IMR-90 (cell line): Measurements from ENCODE around the gene DBNDD2. TPM values are rescaled to one million over a fixed set of nuclear protein-coding genes. Genes with fewer than 3 reads are reported as not detected.

ENCODE experiments used
- ATAC-seq: fragments of 200-7000 bp; cut with Tn5 transposase; 2 replicates; pipeline ENCODE4 v1.9.1; 2020; ENCODE audit warnings: low read depth, mild to moderate bottlenecking, moderate library complexity
- BruUV-seq: library from RNA; stranded (reverse); fragments of 400-500 nt; replicated peaks from 2 replicates; lab custom pipeline; 2021; lab: Mats Ljungman, UMichigan
- CTCF ChIA-PET: fragments of 300-600 bp; formaldehyde crosslinking; extraction: SDS; loops from one replicate; lab custom pipeline; 2021; ENCODE audit warnings: antibody characterized with exemption; lab: Yijun Ruan, JAX
- POLR2A ChIA-PET: fragments of 300-600 bp; sonication (Branson Sonifier 250); formaldehyde crosslinking; loops from one replicate; lab custom pipeline; 2022; ENCODE audit warnings: antibody characterized with exemption; ENCODE audit not compliant: unreplicated experiment; lab: Charles Lee
- DNase-seq: peaks from one replicate; pipeline ENCODE4 v3.0.0; 2013
- H2AFZ ChIP-seq: replicated peaks from 2 replicates; pipeline ENCODE3; 2013; ENCODE audit warnings: low read length, mild to moderate bottlenecking; ENCODE audit not compliant: poor library complexity
- H2AK5ac ChIP-seq: 2 replicates; pipeline ENCODE4 v1.6.1; 2013; ENCODE audit warnings: low read depth, low read length, inconsistent platforms
- H2AK9ac ChIP-seq: replicated peaks from 2 replicates; pipeline ENCODE3; 2013; ENCODE audit warnings: mild to moderate bottlenecking, low read depth, low read length, moderate library complexity; ENCODE audit not compliant: poor library complexity
- H2BK120ac ChIP-seq: 2 replicates; pipeline ENCODE4 v1.6.1; 2013; ENCODE audit warnings: low read depth, low read length, inconsistent platforms
- H2BK15ac ChIP-seq: 3 replicates; pipeline ENCODE4 v1.6.1; 2013; ENCODE audit warnings: low read depth, low read length, inconsistent platforms
- H2BK20ac ChIP-seq: 2 replicates; pipeline ENCODE4 v1.6.1; 2013; ENCODE audit warnings: low read depth, mild to moderate bottlenecking, inconsistent platforms, low read length, moderate library complexity
- H2BK5ac ChIP-seq: 2 replicates; pipeline ENCODE4 v1.6.1; 2013; ENCODE audit warnings: mild to moderate bottlenecking, low read depth, low read length, inconsistent platforms; ENCODE audit not compliant: poor library complexity, severe bottlenecking
- H3K14ac ChIP-seq: replicated peaks from 2 replicates; pipeline ENCODE4 v1.6.1; 2013; ENCODE audit warnings: low read depth, low read length, inconsistent platforms
- H3K18ac ChIP-seq: 2 replicates; pipeline ENCODE4 v1.6.1; 2013; ENCODE audit warnings: low read depth, low read length, control low read depth
- H3K23ac ChIP-seq: 2 replicates; pipeline ENCODE4 v1.6.1; 2013; ENCODE audit warnings: low read depth, low read length, inconsistent platforms
- H3K27ac ChIP-seq: 2 replicates; pipeline ENCODE4 v1.5.1; 2013; ENCODE audit warnings: mild to moderate bottlenecking, control low read depth, low read length; ENCODE audit not compliant: insufficient read depth
- H3K27me3 ChIP-seq: 2 replicates; pipeline ENCODE4 v1.6.1; 2013; ENCODE audit warnings: low read length; ENCODE audit not compliant: control insufficient read depth, insufficient read depth
- H3K36me3 ChIP-seq: 2 replicates; pipeline ENCODE4 v1.6.1; 2013; ENCODE audit warnings: low read length, mixed read lengths; ENCODE audit not compliant: control insufficient read depth, insufficient read depth
- H3K4ac ChIP-seq: 2 replicates; pipeline ENCODE4 v1.6.1; 2013; ENCODE audit warnings: low read depth, low read length, inconsistent platforms
- H3K4me1 ChIP-seq: 2 replicates; pipeline ENCODE4 v1.6.1; 2013; ENCODE audit warnings: low read length, mixed read lengths; ENCODE audit not compliant: control insufficient read depth, insufficient read depth
- H3K4me2 ChIP-seq: 2 replicates; pipeline ENCODE4 v1.6.1; 2013; ENCODE audit warnings: low read depth, mild to moderate bottlenecking, control low read depth, low read length, moderate library complexity
- H3K4me3 ChIP-seq: 2 replicates; pipeline ENCODE4 v1.5.1; 2013; ENCODE audit warnings: low read depth, mild to moderate bottlenecking, control low read depth, low read length, moderate library complexity; ENCODE audit not compliant: insufficient read depth
- H3K56ac ChIP-seq: 2 replicates; pipeline ENCODE4 v1.6.1; 2013; ENCODE audit warnings: low read length, inconsistent platforms; ENCODE audit not compliant: insufficient read depth; ENCODE audit errors: extremely low read depth
- H3K79me1 ChIP-seq, 2 experiments: 2 replicates each; pipeline ENCODE4 v1.6.1; 2013; ENCODE audit warnings: low read length in 2 of 2, inconsistent platforms in 1 of 2, low read depth in 1 of 2
- H3K9ac ChIP-seq: 2 replicates; pipeline ENCODE4 v1.6.1; 2013; ENCODE audit warnings: low read depth, low read length, control low read depth
- H3K9me1 ChIP-seq: 2 replicates; pipeline ENCODE4 v1.6.1; 2013; ENCODE audit warnings: low read length, inconsistent platforms; ENCODE audit not compliant: insufficient read depth
- H3K9me3 ChIP-seq: 2 replicates; pipeline ENCODE4 v1.6.1; 2013; ENCODE audit warnings: low read length; ENCODE audit not compliant: control insufficient read depth, insufficient read depth
- H4K20me1 ChIP-seq: 2 replicates; pipeline ENCODE4 v1.6.1; 2013; ENCODE audit warnings: low read length, inconsistent platforms; ENCODE audit not compliant: insufficient read depth
- H4K5ac ChIP-seq: 2 replicates; pipeline ENCODE4 v1.6.1; 2013; ENCODE audit warnings: mild to moderate bottlenecking, low read depth, low read length, control low read depth
- H4K8ac ChIP-seq, 2 experiments: 2 replicates each; pipeline ENCODE4 v1.6.1; 2013; ENCODE audit warnings: low read depth in 2 of 2, low read length in 2 of 2, control low read depth in 1 of 2, inconsistent platforms in 1 of 2
- H4K91ac ChIP-seq: 2 replicates; pipeline ENCODE4 v1.6.1; 2013; ENCODE audit warnings: low read depth, low read length, inconsistent platforms; ENCODE audit not compliant: insufficient read depth
- CEBPB ChIP-seq: IDR thresholded peaks from 2 replicates; pipeline ENCODE4 v1.6.1; 2012; ENCODE audit warnings: low read depth, low read length, improper control_type of control experiment
- ELK1 ChIP-seq: fragments of 150-350 bp; IDR thresholded peaks from 2 replicates; pipeline ENCODE4 v1.6.1; 2016; ENCODE audit warnings: low read depth, mild to moderate bottlenecking, low read length, moderate library complexity, borderline replicate concordance
- FOS ChIP-seq: fragments of 150-350 bp; IDR thresholded peaks from 2 replicates; pipeline ENCODE4 v1.6.1; 2016; ENCODE audit warnings: low read depth, low read length
- MXI1 ChIP-seq: IDR thresholded peaks from 2 replicates; pipeline ENCODE4 v1.6.1; 2012; ENCODE audit warnings: low read depth, mild to moderate bottlenecking, low read length, moderate library complexity, borderline replicate concordance
- RAD21 ChIP-seq: IDR thresholded peaks from 2 replicates; pipeline ENCODE4 v1.6.1; 2012; ENCODE audit warnings: low read length, improper control_type of control experiment
- RCOR1 ChIP-seq: IDR thresholded peaks from 2 replicates; pipeline ENCODE4 v1.6.1; 2012; ENCODE audit warnings: mild to moderate bottlenecking, low read length, improper control_type of control experiment; ENCODE audit not compliant: insufficient replicate concordance
- SMC3 ChIP-seq: fragments of 150-350 bp; IDR thresholded peaks from 2 replicates; pipeline ENCODE4 v1.6.1; 2016; ENCODE audit warnings: low read depth, mild to moderate bottlenecking, antibody characterized with exemption, low read length, moderate library complexity
- USF2 ChIP-seq: fragments of 150-350 bp; IDR thresholded peaks from 2 replicates; pipeline ENCODE4 v1.6.1; 2017; ENCODE audit warnings: mild to moderate bottlenecking, antibody characterized with exemption, low read length, low read depth
- WGBS, 2 experiments: methylation state at CpG; one replicate each; pipeline versions ENCODE4 v1.1.5 to v1.1.7; 2013; ENCODE audit warnings: missing lambda C conversion rate in 2 of 2; ENCODE audit not compliant: insufficient read length in 1 of 2; ENCODE audit errors: extremely low coverage in 2 of 2; 5-methylcytosine and 5-hydroxymethylcytosine counted together
- dilution Hi-C: fragments of 300-500 bp; cut with HindIII; formaldehyde crosslinking; loops from one replicate; pipeline ENCODE4 v1.14.3; 2018; ENCODE audit warnings: low sequenced_read_pairs; ENCODE audit not compliant: unreplicated experiment
- in situ Hi-C: fragments of 300-500 bp; cut with MboI; formaldehyde crosslinking; loops from 3 replicates; pipeline ENCODE4 v1.14.3; 2019; ENCODE audit warnings: low sequenced_read_pairs, inconsistent platforms, mixed read lengths
- intact Hi-C: fragments of 100-400 bp; cut with micrococcal nuclease; formaldehyde crosslinking; loops from 2 replicates; pipeline ENCODE4 v1.10.0; 2022
- polyA plus RNA-seq, 3 experiments: library from polyadenylated mRNA; depleted of rRNA; stranded (reverse); fragments of >200 nt; gene quantifications; 2 replicates each; pipeline ENCODE4 v1.2.3, GENCODE V29; 2012; ENCODE audit warnings: low replicate concordance in 1 of 3
- total RNA-seq: library from RNA; depleted of rRNA; stranded (reverse); fragments of >200 nt; gene quantifications from 2 replicates; pipeline ENCODE4 v1.2.3, GENCODE V29; 2012

Gene DBNDD2
- total and polyA plus RNA-seq, 2 of the 4 experiments (the other 2 are of a cell fraction) = 1.3 to 9.3 TPM

DNA sequence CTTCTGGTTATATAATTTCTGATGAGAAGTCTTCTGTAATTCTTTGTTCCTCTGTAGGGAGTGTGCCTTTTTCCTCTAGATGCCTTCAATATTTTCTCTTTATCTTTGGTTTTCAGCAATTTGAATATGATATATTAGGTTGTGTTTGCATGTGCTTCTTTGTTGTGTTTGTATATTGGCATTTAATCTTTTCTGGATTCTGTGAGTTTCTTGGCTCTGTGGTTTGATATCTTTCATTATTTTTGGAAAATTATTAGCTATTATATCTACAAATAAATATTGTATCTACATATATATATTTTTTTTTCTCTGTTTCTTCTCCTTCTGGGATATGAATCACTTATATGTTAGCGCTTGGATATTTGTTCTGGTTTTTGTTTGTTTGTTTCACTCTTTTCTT lies 9.1 kb upstream of the DBNDD2 start:
- no CpG with 5 or more reads among the region's 1 CpG for WGBS, 2 experiments
- TF ChIP-seq CEBPB (no peak), USF2 (no peak), ELK1 (no peak), RAD21 (no peak), FOS (no peak), RCOR1 (no peak), MXI1 (no peak), SMC3 (no peak)
- ATAC-seq (no peak), DNase-seq (no peak)
- intact Hi-C loops = no loop called here
- Histone ChIP-seq H3K18ac (no peak overlapping the region), H3K4me1 (no peaks in the 10 kb centered on the region), H4K20me1 (no peaks in the 10 kb centered on the region), H3K4me3 (no peak overlapping the region), H2AFZ (no peak overlapping the region), H2BK15ac (no peak overlapping the region), H2BK20ac (no peak overlapping the region), H2AK5ac (no peak overlapping the region), H3K36me3 (no peaks in the 10 kb centered on the region), H3K4ac (no peak overlapping the region), H2BK5ac (no peak overlapping the region), H3K14ac (no peak overlapping the region), H3K9me3 (peaks cover 6% of the 10 kb centered on the region; the same call in 1 of the 2 replicates), H4K5ac (no peak overlapping the region), H3K56ac (no peak overlapping the region), H3K9ac (no peak overlapping the region), H3K9me1 (no peaks in the 10 kb centered on the region), H3K23ac (no peak overlapping the region), H3K4me2 (no peak overlapping the region), H2BK120ac (no peak overlapping the region), H3K27ac (no peak overlapping the region), H4K8ac (no peak overlapping the region), H3K79me1 (no peaks in the 10 kb centered on the region), H4K91ac (no peak overlapping the region), H2AK9ac (no peak overlapping the region), H3K27me3 (no peaks in the 10 kb centered on the region)
- ChIA-PET POLR2A (no interaction called here), CTCF (interaction anchor here (0.7 kb wide), 1 partner anchor 25 kb away, joined by 3 read pairs; no protein-coding TSS in a partner anchor)
- dilution Hi-C loops = no loop called here
- BruUV-seq = no TSS peak
- in situ Hi-C loops = no loop called here
